ENCODE results near the gene TRIP12.
"Not testable (repeated sequence)": the region's sequence is repeated elsewhere in the genome, so short reads cannot be mapped to it uniquely, and the experiment has no call there.

TRIP12 gene

GRCh38 chr2:229802785-229803184, 119.0 kb downstream of the TRIP12 start:
- DNase-seq = no peak
- TF ChIP-seq GATA1 (IDR thresholded peaks at IDR 0.05; ENCODE audit: low read depth, low read length) (no peak), POLR2A (IDR thresholded peaks at IDR 0.05; ENCODE audit: low read length) (no peak)

GRCh38 chr2:229800997-229801754, 120.6 kb downstream of the TRIP12 start:
- no peak for TF ChIP-seq POLR2A (IDR thresholded peaks at IDR 0.05; ENCODE audit: low read length)
- no peak for TF ChIP-seq GATA1 (IDR thresholded peaks at IDR 0.05; ENCODE audit: low read depth, low read length)

DNA sequence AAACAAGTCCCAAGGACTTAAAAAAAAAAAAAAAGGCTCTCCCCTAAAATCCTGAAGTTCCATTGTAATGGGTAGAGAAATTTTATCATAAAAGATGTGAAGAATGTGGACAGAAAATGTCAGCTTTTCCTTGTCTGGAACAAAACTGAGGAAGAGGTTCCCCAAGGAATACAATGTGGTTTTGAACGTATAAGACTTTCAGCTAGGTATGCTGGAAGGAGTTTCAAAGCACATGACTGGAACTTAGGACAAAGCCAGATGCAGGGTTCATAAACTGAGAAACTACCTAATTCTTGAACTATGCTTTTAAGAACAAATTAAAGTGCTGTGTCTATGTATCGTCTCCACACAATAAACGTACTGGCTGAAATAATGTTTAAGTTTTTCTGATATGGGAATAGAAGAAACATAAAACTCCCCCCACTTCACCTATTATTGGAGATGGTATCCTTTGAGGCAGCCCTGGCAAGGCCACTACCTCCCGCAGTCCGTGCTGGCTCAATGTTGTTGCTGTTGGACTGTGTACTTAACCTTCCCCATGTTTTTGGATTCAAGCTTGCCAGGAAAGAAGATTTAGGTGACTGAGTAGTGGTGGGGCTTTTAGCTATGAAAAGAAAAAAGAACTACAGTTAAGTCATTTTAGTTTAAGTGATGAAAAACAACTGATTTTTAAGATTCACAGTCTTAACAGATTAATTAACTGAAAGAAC, 123.2 kb downstream of the TRIP12 start:
- no peak for TF ChIP-seq POLR2A (IDR thresholded peaks at IDR 0.05; ENCODE audit: low read length)
- TF ChIP-seq GATA1 (IDR thresholded peaks at IDR 0.05; ENCODE audit: low read depth, low read length) = no peak

More at GRCh38 chr2:229800997-229801754, 120.6 kb downstream of the TRIP12 start:
- DNase-seq = peak; percentile 73 to 83

DNA sequence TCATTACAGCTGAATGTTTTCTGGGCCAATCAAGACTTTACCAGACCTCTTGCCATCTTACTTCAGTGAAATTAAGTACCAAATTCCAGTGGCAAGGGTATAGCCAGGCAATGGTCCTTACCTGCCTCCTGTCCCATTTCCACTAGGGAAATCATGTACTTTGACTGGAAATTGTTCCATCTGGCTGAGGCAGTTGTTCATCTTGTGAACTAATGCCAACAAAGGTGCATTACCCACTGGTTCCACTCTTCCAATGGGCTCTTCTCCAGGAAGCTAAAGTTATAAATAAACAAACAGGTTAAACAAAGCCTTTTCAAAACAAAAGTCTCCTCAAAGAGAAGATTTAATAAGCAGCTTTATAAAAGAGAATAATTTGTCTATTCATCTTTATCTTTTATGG, 126.8 kb downstream of the TRIP12 start:
- TF ChIP-seq GATA1 (IDR thresholded peaks at IDR 0.05; ENCODE audit: low read depth, low read length) (no peak), POLR2A (IDR thresholded peaks at IDR 0.05; ENCODE audit: low read length) (no peak)

More for the DNA sequence above, 123.2 kb downstream of the TRIP12 start:
- DNase-seq = no peak

DNA sequence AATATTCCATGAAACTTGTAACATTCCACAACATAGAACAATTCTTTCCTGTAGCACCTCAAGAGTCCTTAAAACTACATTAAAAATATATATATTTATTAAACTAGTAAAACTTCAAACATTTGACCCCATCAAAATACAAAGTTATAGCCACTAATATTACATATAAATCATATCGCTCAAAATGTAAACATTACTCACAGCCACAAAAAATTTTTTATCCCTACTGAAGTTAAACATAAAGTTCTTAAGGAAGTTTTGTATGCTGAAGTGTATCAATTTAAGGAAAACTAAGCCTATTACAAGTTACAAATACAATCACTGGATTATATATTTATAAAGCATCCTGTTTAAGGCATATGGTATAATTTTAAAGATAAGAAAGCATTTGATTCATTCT, 127.2 kb downstream of the TRIP12 start:
- TF ChIP-seq POLR2A (IDR thresholded peaks at IDR 0.05; ENCODE audit: low read length) (no peak), GATA1 (IDR thresholded peaks at IDR 0.05; ENCODE audit: low read depth, low read length) (no peak)
- DNase-seq = no peak

More for the DNA sequence above, 126.8 kb downstream of the TRIP12 start:
- no peak for DNase-seq

DNA sequence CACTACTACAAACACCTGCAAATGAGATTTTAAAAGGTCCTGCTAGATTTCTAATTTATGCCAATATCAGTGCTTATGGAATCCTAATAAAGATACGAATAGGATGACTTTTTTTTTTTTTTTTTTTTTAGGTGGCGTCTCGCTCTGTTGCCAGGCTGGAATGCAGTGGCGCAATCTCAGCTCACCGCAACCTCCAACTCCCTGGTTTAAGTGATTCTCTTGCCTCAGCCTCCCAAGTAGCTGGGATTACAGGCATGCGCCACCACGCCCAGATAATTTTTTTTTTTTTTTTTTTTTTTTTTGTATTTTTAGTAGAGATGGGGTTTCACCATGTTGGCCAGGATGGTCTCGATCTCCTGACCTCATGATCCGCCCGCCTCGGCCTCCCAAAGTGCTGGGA, 135.5 kb downstream of the TRIP12 start:
- not testable (repeated sequence) for DNase-seq

- no peak for DNase-seq
- TF ChIP-seq POLR2A (IDR thresholded peaks at IDR 0.05; ENCODE audit: low read length) = no peak
- TF ChIP-seq GATA1 (IDR thresholded peaks at IDR 0.05; ENCODE audit: low read depth, low read length) = no peak
These were observed 137.0 kb downstream of the TRIP12 start for GRCh38 chr2:229784791-229785190.

- TF ChIP-seq GATA1 (IDR thresholded peaks at IDR 0.05; ENCODE audit: low read depth, low read length) (no peak), POLR2A (IDR thresholded peaks at IDR 0.05; ENCODE audit: low read length) (no peak)
- DNase-seq = no peak
These were observed 138.6 kb downstream of the TRIP12 start for GRCh38 chr2:229783108-229783721.

- DNase-seq = peak; percentile 40 to 59
These were observed 140.7 kb downstream of the TRIP12 start for GRCh38 chr2:229780856-229781773.

GRCh38 chr2:229779650-229780049, 142.2 kb downstream of the TRIP12 start:
- no peak for DNase-seq
- no peak for TF ChIP-seq POLR2A (IDR thresholded peaks at IDR 0.05; ENCODE audit: low read length)
- TF ChIP-seq GATA1 (IDR thresholded peaks at IDR 0.05; ENCODE audit: low read depth, low read length) = no peak

More at GRCh38 chr2:229780856-229781773, 140.7 kb downstream of the TRIP12 start:
- no peak for TF ChIP-seq GATA1 (IDR thresholded peaks at IDR 0.05; ENCODE audit: low read depth, low read length)
- no peak for TF ChIP-seq POLR2A (IDR thresholded peaks at IDR 0.05; ENCODE audit: low read length)

GRCh38 chr2:229777716-229778115, 144.1 kb downstream of the TRIP12 start:
- no peak for DNase-seq

DNA sequence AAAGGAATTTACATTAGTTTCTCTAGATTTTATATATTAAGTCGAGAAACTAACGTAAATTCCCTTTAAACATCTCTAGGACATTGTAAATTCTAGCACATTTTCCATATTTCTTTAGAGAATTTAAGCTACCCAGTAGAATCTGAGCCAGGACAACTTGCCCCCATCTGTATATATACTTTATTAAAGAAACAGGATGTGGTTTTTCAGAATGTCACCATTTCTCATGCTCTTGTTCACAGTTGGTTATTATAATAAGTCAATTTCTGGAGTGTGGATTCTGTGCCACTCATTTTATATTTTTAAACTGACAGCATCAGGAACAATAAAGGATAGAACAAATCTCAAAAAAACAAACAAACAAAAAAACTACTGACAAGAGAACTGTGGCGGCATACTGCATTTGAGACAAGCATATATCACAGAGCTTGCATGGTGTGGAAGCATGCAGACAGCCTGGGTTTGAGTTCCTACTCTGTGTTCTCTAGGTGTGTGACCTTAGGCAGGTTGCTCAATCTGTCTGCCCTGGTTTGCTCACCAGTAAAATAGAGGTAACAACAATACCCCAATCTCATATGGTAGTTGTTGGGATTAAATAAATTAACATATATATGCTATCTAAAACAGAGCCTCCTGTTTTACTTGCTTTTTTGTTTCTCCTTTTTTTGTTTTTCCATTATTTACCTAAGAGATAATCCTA, 146.0 kb downstream of the TRIP12 start:
- DNase-seq = no peak
- TF ChIP-seq GATA1 (IDR thresholded peaks at IDR 0.05; ENCODE audit: low read depth, low read length) (no peak), POLR2A (IDR thresholded peaks at IDR 0.05; ENCODE audit: low read length) (no peak)

More at GRCh38 chr2:229777716-229778115, 144.1 kb downstream of the TRIP12 start:
- no peak for TF ChIP-seq POLR2A (IDR thresholded peaks at IDR 0.05; ENCODE audit: low read length)
- TF ChIP-seq GATA1 (IDR thresholded peaks at IDR 0.05; ENCODE audit: low read depth, low read length) = no peak

GRCh38 chr2:229774237-229774636, 147.6 kb downstream of the TRIP12 start:
- TF ChIP-seq GATA1 (IDR thresholded peaks at IDR 0.05; ENCODE audit: low read depth, low read length) (no peak), POLR2A (IDR thresholded peaks at IDR 0.05; ENCODE audit: low read length) (no peak)

More at GRCh38 chr2:229774237-229774636, 147.6 kb downstream of the TRIP12 start:
- DNase-seq = no peak
